H1 (cell line): ENCODE results near the gene MAN1C1. TPM values are rescaled to one million over a fixed set of nuclear protein-coding genes. Genes with fewer than 3 reads are reported as not detected.

ENCODE experiments used
- CTCF ChIA-PET: fragments of 300-600 bp; sonication (Branson Sonifier 250); formaldehyde crosslinking; loops from one replicate; lab custom pipeline; 2021; ENCODE audit not compliant: partially characterized antibody; lab: Charles Lee
- POLR2A ChIA-PET: fragments of 300-600 bp; sonication (Branson Sonifier 250); formaldehyde crosslinking; loops from one replicate; lab custom pipeline; 2021; ENCODE audit warnings: inconsistent platforms; ENCODE audit not compliant: partially characterized antibody; lab: Charles Lee
- DNase-seq, 2 experiments: peaks; one replicate each; pipeline versions ENCODE4 v3.0.0 to v3.0.0-alpha.2; 2010 to 2022; ENCODE audit warnings: low spot score in 2 of 2, low read depth in 1 of 2, mixed read lengths in 1 of 2
- FAIRE-seq: peaks from 2 replicates; lab custom pipeline; 2011; peaks lifted over from hg19 to GRCh38; lab: Jason Lieb, UNC
- H2AFZ ChIP-seq: 2 replicates; pipeline ENCODE4 v1.8.1; 2012; ENCODE audit warnings: low read length, inconsistent platforms
- H2AK5ac ChIP-seq: 2 replicates; pipeline ENCODE4 v1.6.1; 2013; ENCODE audit warnings: low read depth, low read length
- H2BK120ac ChIP-seq: replicated peaks from 2 replicates; pipeline ENCODE3; 2013; ENCODE audit warnings: low read depth, low read length, inconsistent platforms
- H2BK12ac ChIP-seq: 2 replicates; pipeline ENCODE4 v1.6.1; 2013; ENCODE audit warnings: low read depth, low read length
- H2BK15ac ChIP-seq: 2 replicates; pipeline ENCODE4 v1.6.1; 2013; ENCODE audit warnings: low read length
- H2BK20ac ChIP-seq: 2 replicates; pipeline ENCODE4 v1.6.1; 2013; ENCODE audit warnings: low read length
- H2BK5ac ChIP-seq: 2 replicates; pipeline ENCODE4 v1.6.1; 2013; ENCODE audit warnings: low read depth, low read length
- H3K14ac ChIP-seq: 2 replicates; pipeline ENCODE4 v1.6.1; 2013; ENCODE audit warnings: inconsistent platforms; ENCODE audit not compliant: insufficient read length
- H3K18ac ChIP-seq: 2 replicates; pipeline ENCODE4 v1.6.1; 2013; ENCODE audit warnings: low read length; ENCODE audit errors: extremely low read depth
- H3K23ac ChIP-seq: 2 replicates; pipeline ENCODE4 v1.6.1; 2013; ENCODE audit warnings: inconsistent platforms; ENCODE audit not compliant: insufficient read length
- H3K23me2 ChIP-seq: 2 replicates; pipeline ENCODE4 v1.6.1; 2013; ENCODE audit warnings: low read depth, low read length
- H3K27ac ChIP-seq: 2 replicates; pipeline ENCODE4 v1.6.1; 2011; ENCODE audit warnings: low read depth, low read length, inconsistent platforms
- H3K27me3 ChIP-seq, 4 experiments: replicated peaks in 1 of 4; 1 replicate in 1 of 4; 2 replicates in 3 of 4; pipeline versions ENCODE4 v1.6.1 to v1.8.1; 2011 to 2013; ENCODE audit warnings: low read length in 3 of 4, mild to moderate bottlenecking in 3 of 4, inconsistent platforms in 2 of 4, mixed read lengths in 2 of 4, moderate library complexity in 1 of 4; ENCODE audit not compliant: control insufficient read depth in 3 of 4, insufficient read depth in 3 of 4; ENCODE audit errors: extremely low read depth in 1 of 4
- H3K36me3 ChIP-seq, 4 experiments: 2 replicates each; pipeline versions ENCODE4 v1.6.1 to v1.8.1; 2011 to 2013; ENCODE audit warnings: mild to moderate bottlenecking in 4 of 4, low read length in 3 of 4, moderate library complexity in 2 of 4, control low read depth in 1 of 4, inconsistent platforms in 1 of 4; ENCODE audit not compliant: insufficient read depth in 4 of 4, control insufficient read depth in 2 of 4
- H3K4ac ChIP-seq: replicated peaks from 2 replicates; pipeline ENCODE3; 2013; ENCODE audit warnings: low read length, low read depth, mixed read lengths, inconsistent platforms; ENCODE audit not compliant: insufficient read length
- H3K4me1 ChIP-seq, 4 experiments: replicated peaks in 1 of 4; 1 replicate in 1 of 4; 2 replicates in 3 of 4; pipeline versions ENCODE4 v1.6.1 to v1.8.1; 2011 to 2013; ENCODE audit warnings: low read length in 3 of 4, inconsistent platforms in 2 of 4, mixed read lengths in 1 of 4; ENCODE audit not compliant: insufficient read depth in 4 of 4, control insufficient read depth in 3 of 4
- H3K4me2 ChIP-seq, 2 experiments: 2 replicates each; pipeline versions ENCODE4 v1.6.1 to v1.8.1; 2011 to 2013; ENCODE audit warnings: low read depth in 2 of 2, low read length in 2 of 2, control low read depth in 1 of 2, inconsistent platforms in 1 of 2, mild to moderate bottlenecking in 1 of 2; ENCODE audit not compliant: insufficient read depth in 1 of 2
- H3K4me3 ChIP-seq, 4 experiments: fragments of 200-600, 300-600 bp in 1 of 4; sonication (generic), shearing (Covaris generic), sonication (Bioruptor Twin) in 1 of 4; 2 replicates each; pipeline versions ENCODE4 v1.5.1 to v1.8.1; 2011 to 2016; ENCODE audit warnings: low read length in 4 of 4, low read depth in 3 of 4, control low read depth in 2 of 4, inconsistent platforms in 2 of 4, mild to moderate bottlenecking in 2 of 4, mixed read lengths in 1 of 4, moderate library complexity in 1 of 4; ENCODE audit not compliant: insufficient read depth in 2 of 4; ENCODE audit errors: extremely low read depth in 1 of 4
- H3K56ac ChIP-seq: replicated peaks from 2 replicates; pipeline ENCODE3; 2013; ENCODE audit warnings: low read depth, mild to moderate bottlenecking, mixed read lengths, low read length, inconsistent platforms; ENCODE audit not compliant: insufficient read length
- H3K79me1 ChIP-seq: 2 replicates; pipeline ENCODE4 v1.6.1; 2013; ENCODE audit warnings: low read depth, low read length, control low read depth
- H3K79me2 ChIP-seq, 2 experiments: 2 replicates each; pipeline versions ENCODE4 v1.6.1 to v1.8.1; 2012 to 2013; ENCODE audit warnings: low read length in 2 of 2, mild to moderate bottlenecking in 2 of 2, inconsistent platforms in 1 of 2; ENCODE audit not compliant: insufficient read depth in 2 of 2, control insufficient read depth in 1 of 2
- H3K9ac ChIP-seq, 4 experiments: replicated peaks in 1 of 4; 1 replicate in 1 of 4; 2 replicates in 3 of 4; pipeline versions ENCODE4 v1.6.1 to v1.8.1; 2011 to 2013; ENCODE audit warnings: low read depth in 3 of 4, low read length in 3 of 4, control low read depth in 2 of 4, mild to moderate bottlenecking in 2 of 4, moderate library complexity in 2 of 4, inconsistent platforms in 1 of 4; ENCODE audit errors: extremely low read depth in 1 of 4
- H3K9me3 ChIP-seq, 2 experiments: 2 replicates each; pipeline versions ENCODE4 v1.6.1 to v1.8.1; 2012 to 2013; ENCODE audit warnings: mild to moderate bottlenecking in 2 of 2, moderate library complexity in 2 of 2, control low read depth in 1 of 2, inconsistent platforms in 1 of 2, low read depth in 1 of 2, low read length in 1 of 2, mixed read lengths in 1 of 2; ENCODE audit not compliant: insufficient read depth in 2 of 2
- H4K20me1 ChIP-seq, 2 experiments: replicated peaks in 1 of 2; 2 replicates each; pipeline versions ENCODE3 to v1.8.1; 2011 to 2013; ENCODE audit warnings: inconsistent platforms in 2 of 2, low read length in 2 of 2, mild to moderate bottlenecking in 1 of 2; ENCODE audit not compliant: insufficient read depth in 2 of 2, control insufficient read depth in 1 of 2
- H4K5ac ChIP-seq: 2 replicates; pipeline ENCODE4 v1.6.1; 2013; ENCODE audit warnings: low read length, low read depth, mixed read lengths, inconsistent platforms; ENCODE audit not compliant: insufficient read length
- H4K8ac ChIP-seq: 2 replicates; pipeline ENCODE4 v1.8.0; 2013; ENCODE audit warnings: mild to moderate bottlenecking, moderate library complexity, low read length, inconsistent platforms; ENCODE audit not compliant: insufficient read depth; ENCODE audit errors: extremely low read depth
- H4K91ac ChIP-seq: replicated peaks from 2 replicates; pipeline ENCODE3; 2013; ENCODE audit warnings: low read length, mixed read lengths, inconsistent platforms; ENCODE audit not compliant: insufficient read length
- SP2 ChIP-seq: IDR thresholded peaks from 2 replicates; pipeline ENCODE4 v1.6.1; 2012; ENCODE audit warnings: mild to moderate bottlenecking, low read length, inconsistent platforms
- SRF ChIP-seq: IDR thresholded peaks from 2 replicates; pipeline ENCODE4 v1.6.1; 2011; ENCODE audit warnings: mild to moderate bottlenecking, low read depth, low read length, moderate library complexity
- WGBS, 2 experiments: shearing (Covaris generic) in 1 of 2; methylation state at CpG; one replicate each; pipeline versions ENCODE4 v1.1.6 to v1.1.7; 2013 to 2015; ENCODE audit warnings: low lambda C conversion rate in 2 of 2, mixed read lengths in 2 of 2, inconsistent platforms in 1 of 2, low coverage in 1 of 2, missing lambda C conversion rate in 1 of 2; ENCODE audit not compliant: insufficient replicate concordance in 2 of 2, insufficient coverage in 1 of 2, insufficient read length in 1 of 2; ENCODE audit errors: extremely low coverage in 1 of 2, missing lambda C conversion rate in 1 of 2; 5-methylcytosine and 5-hydroxymethylcytosine counted together
- polyA plus RNA-seq, 7 experiments: library from polyadenylated mRNA; depleted of rRNA in 3 of 7; stranded (reverse) in 5 of 7; unstranded in 2 of 7; fragments of >200 nt in 5 of 7; fragments of 200-250 nt in 2 of 7; gene quantifications; 1 replicate in 5 of 7; 2 replicates in 1 of 7; 4 replicates in 1 of 7; pipeline versions ENCODE4 v1.2.1 to v1.2.3, GENCODE V29; 2011 to 2013; ENCODE audit warnings: missing spikeins in 2 of 7, mixed read lengths in 2 of 7
- total RNA-seq: library from RNA; stranded (reverse); fragmentation: NEBNext Ultra II Directional; extraction: Animal tissue kit (Norgen Biotek cat#: 25700); gene quantifications from 2 replicates; pipeline ENCODE4 v1.2.1, GENCODE V29; 2021
- TF ChIP-seq, protein P1 (sequence below): IDR thresholded peaks from 2 replicates; pipeline ENCODE4 v1.6.1; 2011; ENCODE audit warnings: low read depth, mild to moderate bottlenecking, low read length; ENCODE audit not compliant: insufficient read depth

Gene MAN1C1
- total and polyA plus RNA-seq, 2 of the 8 experiments (the other 6 are each of a cell fraction or from before 2014, with no cell fraction given) = 7.8 to 15.2 TPM

DNA sequence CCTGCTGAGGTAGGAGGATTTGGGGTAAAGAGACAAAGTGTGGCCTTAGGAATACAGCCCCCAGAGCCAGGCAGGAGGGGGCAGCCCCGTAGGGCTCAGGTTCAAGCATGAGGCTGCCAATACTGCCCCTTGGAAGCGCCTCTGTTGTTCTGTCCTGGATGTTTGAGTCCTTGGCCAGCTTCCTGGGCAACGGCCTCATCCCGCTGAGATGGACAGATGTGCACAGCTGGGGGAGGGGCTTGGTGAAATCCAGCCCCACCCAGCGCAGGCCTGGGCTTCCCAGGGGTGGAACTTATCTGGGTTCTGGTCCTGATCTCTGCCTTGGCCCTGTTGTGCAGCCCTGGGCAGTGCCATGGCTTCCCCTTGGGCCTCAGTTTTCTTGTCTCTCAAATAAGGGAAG lies 34.8 kb upstream of the MAN1C1 start:
- Histone ChIP-seq H3K23me2 (peaks cover 2% of the 10 kb centered on the region; the same call in 1 of the 2 replicates), H2BK15ac (no peak overlapping the region), H3K9ac (no peak overlapping the region), H4K5ac (no peak overlapping the region), H3K56ac (no peak overlapping the region), H2BK5ac (no peak overlapping the region), H3K9me3 (no peaks in the 10 kb centered on the region), H4K8ac (no peak overlapping the region), H3K18ac (no peak overlapping the region; the same call in 1 of the 2 replicates), H2BK120ac (no peak overlapping the region), H3K27me3 (no peaks in the 10 kb centered on the region; a peak in 2 of 7 replicates), H3K4me1 (peaks cover 0 to 20% (median 15%) of the 10 kb centered on the region in 4 experiments; a peak in 6 of 7 replicates), H4K91ac (no peak overlapping the region), H3K23ac (no peak overlapping the region), H2AFZ (0 out of 2 replicates have a peak overlapping the region, but pooled peaks have one; percentile 42), H2AK5ac (peak overlapping the region; percentile 65; the same call in 1 of the 2 replicates), H3K79me2 (no peaks in the 10 kb centered on the region), H4K20me1 (peaks cover 0 to 4% of the 10 kb centered on the region in 2 experiments), H3K4me3 (no peak overlapping the region), H3K14ac (no peak overlapping the region), H3K36me3 (no peaks in the 10 kb centered on the region), H2BK20ac (no peak overlapping the region), H2BK12ac (peak overlapping the region; percentile 60; the same call in 1 of the 2 replicates), H3K4ac (no peak overlapping the region), H3K27ac (no peak overlapping the region), H3K79me1 (no peaks in the 10 kb centered on the region), H3K4me2 (no peak overlapping the region)
- CTCF ChIA-PET = interaction anchor here (0.8 to 9.6 kb wide), 14 partner anchors 10 to 229 kb away, joined by 3 to 92 read pairs (median 4); partner anchors contain the start of genes MAN1C1 and SELENON
- 96% methylated on average over 5 of the region's 5 CpGs; no CpG with 5 or more reads in 1 of the 2 experiments for WGBS, 2 experiments
- no peak for DNase-seq
- POLR2A ChIA-PET = interaction anchor here (0.9 to 1.2 kb wide), 2 partner anchors 16 to 232 kb away, joined by 3 read pairs; no protein-coding TSS in a partner anchor
- TF ChIP-seq SRF (no peak), SP2 (no peak)
- TF ChIP-seq, protein P1, sequence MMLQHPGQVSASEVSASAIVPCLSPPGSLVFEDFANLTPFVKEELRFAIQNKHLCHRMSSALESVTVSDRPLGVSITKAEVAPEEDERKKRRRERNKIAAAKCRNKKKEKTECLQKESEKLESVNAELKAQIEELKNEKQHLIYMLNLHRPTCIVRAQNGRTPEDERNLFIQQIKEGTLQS = no peak
- no peak for FAIRE-seq
